IMR-90 (cell line): Measurements from ENCODE around the gene C1orf159. TPM values are rescaled to one million over a fixed set of nuclear protein-coding genes. Genes with fewer than 3 reads are reported as not detected.

Experiments used
- ATAC-seq: fragments of 200-7000 bp; cut with Tn5 transposase; 2 replicates; pipeline ENCODE4 v1.9.1; 2020; ENCODE audit warnings: low read depth, mild to moderate bottlenecking, moderate library complexity
- BruUV-seq: library from RNA; stranded (reverse); fragments of 400-500 nt; replicated peaks from 2 replicates; lab custom pipeline; 2021; lab: Mats Ljungman, UMichigan
- CTCF ChIA-PET: fragments of 300-600 bp; formaldehyde crosslinking; extraction: SDS; loops from one replicate; lab custom pipeline; 2021; ENCODE audit warnings: antibody characterized with exemption; lab: Yijun Ruan, JAX
- POLR2A ChIA-PET: fragments of 300-600 bp; sonication (Branson Sonifier 250); formaldehyde crosslinking; loops from one replicate; lab custom pipeline; 2022; ENCODE audit warnings: antibody characterized with exemption; ENCODE audit not compliant: unreplicated experiment; lab: Charles Lee
- DNase-seq: peaks from one replicate; pipeline ENCODE4 v3.0.0; 2013
- H2AFZ ChIP-seq: replicated peaks from 2 replicates; pipeline ENCODE3; 2013; ENCODE audit warnings: low read length, mild to moderate bottlenecking; ENCODE audit not compliant: poor library complexity
- H2AK5ac ChIP-seq: 2 replicates; pipeline ENCODE4 v1.6.1; 2013; ENCODE audit warnings: low read depth, low read length, inconsistent platforms
- H2AK9ac ChIP-seq: replicated peaks from 2 replicates; pipeline ENCODE3; 2013; ENCODE audit warnings: mild to moderate bottlenecking, low read depth, low read length, moderate library complexity; ENCODE audit not compliant: poor library complexity
- H2BK120ac ChIP-seq: 2 replicates; pipeline ENCODE4 v1.6.1; 2013; ENCODE audit warnings: low read depth, low read length, inconsistent platforms
- H2BK15ac ChIP-seq: 3 replicates; pipeline ENCODE4 v1.6.1; 2013; ENCODE audit warnings: low read depth, low read length, inconsistent platforms
- H2BK20ac ChIP-seq: 2 replicates; pipeline ENCODE4 v1.6.1; 2013; ENCODE audit warnings: low read depth, mild to moderate bottlenecking, inconsistent platforms, low read length, moderate library complexity
- H2BK5ac ChIP-seq: 2 replicates; pipeline ENCODE4 v1.6.1; 2013; ENCODE audit warnings: mild to moderate bottlenecking, low read depth, low read length, inconsistent platforms; ENCODE audit not compliant: poor library complexity, severe bottlenecking
- H3K14ac ChIP-seq: replicated peaks from 2 replicates; pipeline ENCODE4 v1.6.1; 2013; ENCODE audit warnings: low read depth, low read length, inconsistent platforms
- H3K18ac ChIP-seq: 2 replicates; pipeline ENCODE4 v1.6.1; 2013; ENCODE audit warnings: low read depth, low read length, control low read depth
- H3K23ac ChIP-seq: 2 replicates; pipeline ENCODE4 v1.6.1; 2013; ENCODE audit warnings: low read depth, low read length, inconsistent platforms
- H3K27ac ChIP-seq: 2 replicates; pipeline ENCODE4 v1.5.1; 2013; ENCODE audit warnings: mild to moderate bottlenecking, control low read depth, low read length; ENCODE audit not compliant: insufficient read depth
- H3K27me3 ChIP-seq: 2 replicates; pipeline ENCODE4 v1.6.1; 2013; ENCODE audit warnings: low read length; ENCODE audit not compliant: control insufficient read depth, insufficient read depth
- H3K36me3 ChIP-seq: 2 replicates; pipeline ENCODE4 v1.6.1; 2013; ENCODE audit warnings: low read length, mixed read lengths; ENCODE audit not compliant: control insufficient read depth, insufficient read depth
- H3K4ac ChIP-seq: 2 replicates; pipeline ENCODE4 v1.6.1; 2013; ENCODE audit warnings: low read depth, low read length, inconsistent platforms
- H3K4me1 ChIP-seq: 2 replicates; pipeline ENCODE4 v1.6.1; 2013; ENCODE audit warnings: low read length, mixed read lengths; ENCODE audit not compliant: control insufficient read depth, insufficient read depth
- H3K4me2 ChIP-seq: 2 replicates; pipeline ENCODE4 v1.6.1; 2013; ENCODE audit warnings: low read depth, mild to moderate bottlenecking, control low read depth, low read length, moderate library complexity
- H3K4me3 ChIP-seq: 2 replicates; pipeline ENCODE4 v1.5.1; 2013; ENCODE audit warnings: low read depth, mild to moderate bottlenecking, control low read depth, low read length, moderate library complexity; ENCODE audit not compliant: insufficient read depth
- H3K56ac ChIP-seq: 2 replicates; pipeline ENCODE4 v1.6.1; 2013; ENCODE audit warnings: low read length, inconsistent platforms; ENCODE audit not compliant: insufficient read depth; ENCODE audit errors: extremely low read depth
- H3K79me1 ChIP-seq, 2 experiments: 2 replicates each; pipeline ENCODE4 v1.6.1; 2013; ENCODE audit warnings: low read length in 2 of 2, inconsistent platforms in 1 of 2, low read depth in 1 of 2
- H3K9ac ChIP-seq: 2 replicates; pipeline ENCODE4 v1.6.1; 2013; ENCODE audit warnings: low read depth, low read length, control low read depth
- H3K9me1 ChIP-seq: 2 replicates; pipeline ENCODE4 v1.6.1; 2013; ENCODE audit warnings: low read length, inconsistent platforms; ENCODE audit not compliant: insufficient read depth
- H3K9me3 ChIP-seq: 2 replicates; pipeline ENCODE4 v1.6.1; 2013; ENCODE audit warnings: low read length; ENCODE audit not compliant: control insufficient read depth, insufficient read depth
- H4K20me1 ChIP-seq: 2 replicates; pipeline ENCODE4 v1.6.1; 2013; ENCODE audit warnings: low read length, inconsistent platforms; ENCODE audit not compliant: insufficient read depth
- H4K5ac ChIP-seq: 2 replicates; pipeline ENCODE4 v1.6.1; 2013; ENCODE audit warnings: mild to moderate bottlenecking, low read depth, low read length, control low read depth
- H4K8ac ChIP-seq, 2 experiments: 2 replicates each; pipeline ENCODE4 v1.6.1; 2013; ENCODE audit warnings: low read depth in 2 of 2, low read length in 2 of 2, control low read depth in 1 of 2, inconsistent platforms in 1 of 2
- H4K91ac ChIP-seq: 2 replicates; pipeline ENCODE4 v1.6.1; 2013; ENCODE audit warnings: low read depth, low read length, inconsistent platforms; ENCODE audit not compliant: insufficient read depth
- NFE2L2 ChIP-seq: fragments of 150-350 bp; IDR thresholded peaks from 2 replicates; pipeline ENCODE4 v1.6.1; 2016; ENCODE audit warnings: low read depth, mild to moderate bottlenecking, low read length
- WGBS, 2 experiments: methylation state at CpG; one replicate each; pipeline versions ENCODE4 v1.1.5 to v1.1.7; 2013; ENCODE audit warnings: missing lambda C conversion rate in 2 of 2; ENCODE audit not compliant: insufficient read length in 1 of 2; ENCODE audit errors: extremely low coverage in 2 of 2; 5-methylcytosine and 5-hydroxymethylcytosine counted together
- dilution Hi-C: fragments of 300-500 bp; cut with HindIII; formaldehyde crosslinking; loops from one replicate; pipeline ENCODE4 v1.14.3; 2018; ENCODE audit warnings: low sequenced_read_pairs; ENCODE audit not compliant: unreplicated experiment
- in situ Hi-C: fragments of 300-500 bp; cut with MboI; formaldehyde crosslinking; loops from 3 replicates; pipeline ENCODE4 v1.14.3; 2019; ENCODE audit warnings: low sequenced_read_pairs, inconsistent platforms, mixed read lengths
- intact Hi-C: fragments of 100-400 bp; cut with micrococcal nuclease; formaldehyde crosslinking; loops from 2 replicates; pipeline ENCODE4 v1.10.0; 2022
- polyA plus RNA-seq, 3 experiments: library from polyadenylated mRNA; depleted of rRNA; stranded (reverse); fragments of >200 nt; gene quantifications; 2 replicates each; pipeline ENCODE4 v1.2.3, GENCODE V29; 2012; ENCODE audit warnings: low replicate concordance in 1 of 3
- total RNA-seq: library from RNA; depleted of rRNA; stranded (reverse); fragments of >200 nt; gene quantifications from 2 replicates; pipeline ENCODE4 v1.2.3, GENCODE V29; 2012
- TF ChIP-seq, protein P1 (sequence below): conservative IDR thresholded peaks from 2 replicates; pipeline ENCODE4 v1.5.1; 2012; ENCODE audit warnings: mild to moderate bottlenecking, low read depth, low read length, improper control_type of control experiment

Gene C1orf159
- total and polyA plus RNA-seq, 2 of the 4 experiments (the other 2 are of a cell fraction): 2.9 to 12.6 TPM

GRCh38 chr1:1150100-1150499 is 34.2 kb upstream of the C1orf159 start:
- Histone ChIP-seq H3K36me3 (no peaks in the 10 kb centered on the region), H3K18ac (no peak overlapping the region), H3K4me1 (no peaks in the 10 kb centered on the region), H4K8ac (no peak overlapping the region), H3K27ac (no peak overlapping the region), H3K23ac (no peak overlapping the region), H2AFZ (no peak overlapping the region), H2BK120ac (no peak overlapping the region), H3K4me2 (no peak overlapping the region), H3K4me3 (no peak overlapping the region), H2BK5ac (no peak overlapping the region), H3K9me1 (no peaks in the 10 kb centered on the region), H2AK5ac (no peak overlapping the region), H3K9ac (no peak overlapping the region), H3K9me3 (peaks cover 2% of the 10 kb centered on the region; the same call in 1 of the 2 replicates), H3K56ac (no peak overlapping the region), H4K91ac (no peak overlapping the region), H2BK15ac (no peak overlapping the region), H4K5ac (no peak overlapping the region), H4K20me1 (no peaks in the 10 kb centered on the region), H3K27me3 (peaks cover 3% of the 10 kb centered on the region; the same call in 1 of the 2 replicates), H3K14ac (no peak overlapping the region), H3K79me1 (no peaks in the 10 kb centered on the region), H2BK20ac (no peak overlapping the region), H2AK9ac (peak overlapping the region; percentile 61), H3K4ac (no peak overlapping the region)
- no peak for ATAC-seq
- dilution Hi-C loops (no loop called here), in situ Hi-C loops (no loop called here), intact Hi-C loops (no loop called here)
- POLR2A ChIA-PET: no interaction called here
- DNase-seq: no peak
- BruUV-seq: no TSS peak
- WGBS, 2 experiments: 85% methylated on average over 4 of the region's 12 CpGs; no CpG with 5 or more reads in 1 of the 2 experiments
- no peak for TF ChIP-seq NFE2L2
- TF ChIP-seq, protein P1, sequence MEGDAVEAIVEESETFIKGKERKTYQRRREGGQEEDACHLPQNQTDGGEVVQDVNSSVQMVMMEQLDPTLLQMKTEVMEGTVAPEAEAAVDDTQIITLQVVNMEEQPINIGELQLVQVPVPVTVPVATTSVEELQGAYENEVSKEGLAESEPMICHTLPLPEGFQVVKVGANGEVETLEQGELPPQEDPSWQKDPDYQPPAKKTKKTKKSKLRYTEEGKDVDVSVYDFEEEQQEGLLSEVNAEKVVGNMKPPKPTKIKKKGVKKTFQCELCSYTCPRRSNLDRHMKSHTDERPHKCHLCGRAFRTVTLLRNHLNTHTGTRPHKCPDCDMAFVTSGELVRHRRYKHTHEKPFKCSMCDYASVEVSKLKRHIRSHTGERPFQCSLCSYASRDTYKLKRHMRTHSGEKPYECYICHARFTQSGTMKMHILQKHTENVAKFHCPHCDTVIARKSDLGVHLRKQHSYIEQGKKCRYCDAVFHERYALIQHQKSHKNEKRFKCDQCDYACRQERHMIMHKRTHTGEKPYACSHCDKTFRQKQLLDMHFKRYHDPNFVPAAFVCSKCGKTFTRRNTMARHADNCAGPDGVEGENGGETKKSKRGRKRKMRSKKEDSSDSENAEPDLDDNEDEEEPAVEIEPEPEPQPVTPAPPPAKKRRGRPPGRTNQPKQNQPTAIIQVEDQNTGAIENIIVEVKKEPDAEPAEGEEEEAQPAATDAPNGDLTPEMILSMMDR: no peak
- CTCF ChIA-PET: no interaction called here
